Stimulated activated CD4-positive, alpha-beta T cell treated with anti-CD3 and anti-CD28 coated beads, Interleukin-4, amount 100 ng/mL, for 24 hours (primary cell): ENCODE results near the gene SUPT6H.
"Not testable (repeated sequence)": the region's sequence is repeated elsewhere in the genome, so short reads cannot be mapped to it uniquely, and the experiment has no call there.

ENCODE experiments used
- DNase-seq: peaks from one replicate; pipeline ENCODE4 v3.0.0-alpha.2; 2020

Gene SUPT6H

GRCh38 chr17:28722417-28723158, 60.6 kb downstream of the SUPT6H start:
- no peak for DNase-seq

GRCh38 chr17:28723159-28723835, 61.3 kb downstream of the SUPT6H start:
- no peak for DNase-seq

GRCh38 chr17:28723836-28724499, 62.0 kb downstream of the SUPT6H start:
- DNase-seq = not testable (repeated sequence)

GRCh38 chr17:28724500-28725165, 62.6 kb downstream of the SUPT6H start:
- no peak for DNase-seq

GRCh38 chr17:28725166-28725659, 63.2 kb downstream of the SUPT6H start:
- peak; percentile 46 for DNase-seq

GRCh38 chr17:28725660-28726225, 63.7 kb downstream of the SUPT6H start:
- peak; percentile 68 for DNase-seq

GRCh38 chr17:28726226-28726626, 64.2 kb downstream of the SUPT6H start, which contains the start of gene TLCD1:
Gene TLCD1 (minus strand): TSS chr17:28726233. CDS start chr17:28726097, 136 bp downstream.
- peak; percentile 79 for DNase-seq

- peak; percentile 94 for DNase-seq
These were observed 64.9 kb downstream of the SUPT6H start for GRCh38 chr17:28726627-28727491.

- DNase-seq = peak; percentile 98
These were observed 66.6 kb downstream of the SUPT6H start, which contains the start of gene NEK8 for GRCh38 chr17:28728364-28729200. Gene NEK8 (plus strand): TSS chr17:28728788. CDS start chr17:28728814, 26 bp downstream.

- no peak for DNase-seq
These were observed 67.9 kb downstream of the SUPT6H start for GRCh38 chr17:28729950-28730330.

GRCh38 chr17:28733346-28733745, 71.3 kb downstream of the SUPT6H start:
- DNase-seq = no peak

- no peak for DNase-seq
These were observed 72.8 kb downstream of the SUPT6H start for GRCh38 chr17:28734712-28735241.

- DNase-seq = no peak
These were observed 73.3 kb downstream of the SUPT6H start for GRCh38 chr17:28735242-28735722.

- DNase-seq = not testable (repeated sequence)
These were observed 74.1 kb downstream of the SUPT6H start for GRCh38 chr17:28735913-28736769.

- DNase-seq = no peak
These were observed 75.3 kb downstream of the SUPT6H start for GRCh38 chr17:28737316-28737715.

GRCh38 chr17:28737770-28738679, 76.0 kb downstream of the SUPT6H start:
- DNase-seq = no peak

- peak; percentile 63 for DNase-seq
These were observed 76.8 kb downstream of the SUPT6H start for GRCh38 chr17:28738680-28739384.
